Effector memory CD8-positive, alpha-beta T cell (primary cell): Measurements from ENCODE around the gene TMOD3.

Experiments used
- ATAC-seq: fragments of 150-1000 bp; cut with Tn5 transposase; replicated peaks from 2 replicates; pipeline ENCODE4 v1.10.0; 2021; ENCODE audit warnings: mild to moderate bottlenecking, moderate library complexity
- DNase-seq, 3 experiments: peaks; one replicate each; pipeline ENCODE4 v3.0.0; 2021
- H3K27ac Mint-ChIP-seq, 2 donors: one replicate each; pipeline ENCODE4 v1.8.0; 2022; ENCODE audit warnings: mild to moderate bottlenecking in 2 of 2, mixed read lengths in 2 of 2, moderate library complexity in 2 of 2
- H3K27me3 Mint-ChIP-seq, 2 donors: one replicate each; pipeline ENCODE4 v1.8.0; 2022; ENCODE audit warnings: mixed read lengths in 2 of 2
- H3K36me3 Mint-ChIP-seq: one replicate; pipeline ENCODE4 v1.8.0; 2022; ENCODE audit warnings: mild to moderate bottlenecking, moderate library complexity, mixed read lengths; ENCODE audit not compliant: insufficient read depth
- H3K4me1 Mint-ChIP-seq, 2 donors: one replicate each; pipeline ENCODE4 v1.8.0; 2022; ENCODE audit warnings: low read depth in 2 of 2, mixed read lengths in 2 of 2
- H3K4me3 Mint-ChIP-seq, 2 donors: one replicate each; pipeline ENCODE4 v1.8.0; 2022; ENCODE audit warnings: mild to moderate bottlenecking in 2 of 2, mixed read lengths in 2 of 2, moderate library complexity in 2 of 2
- H3K9me3 Mint-ChIP-seq, 2 donors: one replicate each; pipeline ENCODE4 v1.8.0; 2022; ENCODE audit warnings: mixed read lengths in 2 of 2

TMOD3 gene

GRCh38 chr15:51840692-51841091 lies 11.2 kb downstream of the TMOD3 start:
- Mint-ChIP-seq H3K9me3 (no peaks in the 10 kb centered on the region), H3K4me1 (peaks cover 51 to 86% of the 10 kb centered on the region in 2 donors), H3K27me3 (no peaks in the 10 kb centered on the region), H3K36me3 (peaks cover 4% of the 10 kb centered on the region), H3K27ac (no peak overlapping the region), H3K4me3 (peak overlapping the region in 1 of 2 donors; percentile 5)
- DNase-seq (no peak), ATAC-seq (no peak)

DNA sequence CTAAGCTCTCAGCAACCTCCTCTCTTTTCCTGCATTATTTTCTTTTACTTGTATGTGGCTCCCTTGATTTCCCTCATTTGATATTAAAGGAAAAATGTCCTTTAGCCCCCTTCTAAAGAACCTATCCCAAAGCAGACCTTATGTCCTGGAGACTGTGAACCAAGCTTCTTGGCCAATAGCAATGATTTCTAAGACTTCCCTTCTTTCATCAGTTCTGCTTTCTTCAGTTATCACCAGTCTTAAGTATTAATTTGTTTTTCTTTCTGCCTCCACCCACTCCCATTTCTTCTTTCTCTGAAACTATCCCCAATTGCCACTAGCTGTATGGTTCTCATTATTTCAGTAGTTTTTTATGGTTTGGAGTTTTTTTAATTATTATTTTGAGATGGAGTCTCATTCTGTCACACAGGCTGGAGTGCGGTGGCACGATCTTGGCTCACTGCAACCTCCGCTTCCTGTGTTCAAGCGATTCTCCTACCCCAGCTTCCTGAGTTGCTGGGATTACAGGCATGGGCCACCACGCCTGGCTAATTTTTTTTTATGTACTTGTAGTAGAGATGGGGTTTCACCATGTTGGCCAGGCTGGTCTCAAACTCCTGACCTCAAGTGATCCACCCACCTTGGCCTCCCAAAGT lies 12.1 kb downstream of the TMOD3 start:
- Mint-ChIP-seq H3K4me3 (peak overlapping the region in 1 of 2 donors; percentile 44), H3K36me3 (peaks cover 3% of the 10 kb centered on the region), H3K27me3 (no peaks in the 10 kb centered on the region), H3K4me1 (peaks cover 45 to 87% of the 10 kb centered on the region in 2 donors), H3K27ac (peak overlapping the region in 1 of 2 donors; percentile 73), H3K9me3 (no peaks in the 10 kb centered on the region)
- no peak for ATAC-seq
- no peak for DNase-seq

DNA sequence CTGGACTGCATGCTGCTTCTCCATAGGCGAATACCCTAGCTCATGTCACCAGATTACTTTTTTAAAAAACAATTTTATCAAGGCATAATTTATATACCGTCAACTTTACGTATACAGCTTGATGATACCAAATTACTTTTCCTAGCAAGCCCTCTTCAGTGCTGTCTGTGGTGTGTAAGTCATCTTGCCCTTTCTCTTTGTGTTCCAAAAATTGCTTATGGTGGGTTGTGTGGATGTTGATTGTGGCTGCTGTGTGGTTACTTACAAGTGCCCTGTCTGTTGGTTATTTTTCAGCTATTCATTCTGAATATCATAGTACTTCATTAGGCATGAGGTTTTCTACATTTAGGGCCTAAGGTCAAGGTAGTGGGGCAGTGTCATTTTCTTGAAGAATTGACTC lies 12.8 kb downstream of the TMOD3 start:
- ATAC-seq = no peak
- no peaks in the 10 kb centered on the region for H3K9me3 Mint-ChIP-seq
- H3K36me3 Mint-ChIP-seq = peaks cover 3% of the 10 kb centered on the region
- H3K4me3 Mint-ChIP-seq = peak overlapping the region in 1 of 2 donors; percentile 14
- no peak for DNase-seq
- peak overlapping the region; percentile 56 to 73 for H3K27ac Mint-ChIP-seq
- no peaks in the 10 kb centered on the region for H3K27me3 Mint-ChIP-seq
- H3K4me1 Mint-ChIP-seq = peaks cover 40 to 87% of the 10 kb centered on the region in 2 donors

DNA sequence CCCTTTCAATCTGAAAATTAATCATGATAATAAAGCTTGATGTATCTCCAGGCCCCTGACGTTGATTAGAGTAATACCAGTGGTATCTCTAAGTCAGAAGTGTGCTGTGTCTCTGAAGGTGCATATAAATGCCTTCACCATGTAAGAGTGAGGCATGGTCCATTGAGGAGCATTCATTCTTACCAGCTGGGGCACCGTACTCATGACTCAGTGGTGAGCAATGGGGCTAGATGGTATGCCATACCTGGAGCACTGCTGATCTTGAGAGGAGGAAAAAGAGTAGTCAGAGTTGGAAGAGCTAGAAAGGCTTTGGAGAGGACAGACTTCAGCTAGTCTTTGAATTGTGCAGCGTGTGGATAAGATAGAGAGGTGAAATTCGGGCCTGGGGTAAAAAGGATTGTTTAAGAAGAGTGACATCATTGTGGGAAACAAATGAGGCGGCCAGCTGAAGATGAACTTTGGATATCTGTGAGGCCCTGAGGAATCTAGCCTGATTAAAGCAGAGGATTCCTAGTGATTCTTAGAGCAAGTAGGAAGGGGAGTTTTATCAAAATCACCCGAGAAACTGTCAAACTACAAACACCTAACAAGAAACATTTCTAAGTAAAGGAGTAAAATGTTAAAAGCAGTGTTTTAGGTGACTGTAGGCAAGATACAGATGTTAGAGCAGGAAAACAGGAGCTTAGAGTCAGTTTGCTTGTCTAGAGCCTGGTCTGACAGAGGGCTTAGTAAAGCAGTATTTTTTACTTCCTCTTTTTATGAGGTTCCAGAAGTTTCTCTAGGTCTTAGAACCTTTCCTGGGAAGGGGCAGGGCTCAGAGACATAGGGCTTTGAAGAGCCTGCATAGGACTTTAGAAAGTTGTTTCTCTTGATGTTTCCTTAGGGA lies 13.6 kb downstream of the TMOD3 start:
- no peak for ATAC-seq
- peak overlapping the region in 1 of 2 donors; percentile 25 for H3K4me3 Mint-ChIP-seq

DNA sequence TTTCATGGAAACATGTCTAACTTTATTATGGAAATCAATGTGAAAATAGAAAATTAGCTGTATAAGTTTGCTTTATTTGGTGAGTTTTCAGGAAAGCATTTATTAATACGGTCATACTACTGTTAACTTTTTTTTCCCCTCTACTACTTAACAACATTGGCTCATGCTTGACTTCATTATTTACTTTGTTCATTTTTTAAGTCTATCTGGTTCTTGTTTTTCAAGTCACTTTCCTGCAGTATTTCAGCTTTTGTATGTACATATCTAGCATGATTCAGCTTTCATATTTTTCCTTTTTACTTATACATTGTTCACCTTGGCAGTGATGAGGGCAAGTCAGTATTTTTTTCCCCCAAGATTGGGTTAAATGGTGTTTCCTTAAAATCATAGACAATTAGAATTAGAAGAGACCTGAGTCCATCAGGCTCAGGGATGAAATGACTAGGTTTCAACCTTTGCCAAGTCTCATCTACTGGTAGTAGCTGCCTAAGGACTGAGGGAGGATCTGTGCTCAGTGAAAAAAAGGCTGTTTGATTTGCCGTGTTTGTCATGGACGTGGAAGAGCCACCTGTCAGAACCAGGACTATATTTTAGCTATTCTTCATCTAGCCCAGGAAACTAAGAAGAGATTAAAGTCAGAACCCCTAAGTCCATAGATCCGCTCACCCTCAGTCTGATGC lies 15.4 kb downstream of the TMOD3 start:
- Mint-ChIP-seq H3K27me3 (no peaks in the 10 kb centered on the region), H3K4me3 (no peak overlapping the region), H3K27ac (peak overlapping the region in 1 of 2 donors; percentile 7), H3K4me1 (peaks cover 36 to 82% of the 10 kb centered on the region in 2 donors), H3K36me3 (peaks cover 3% of the 10 kb centered on the region), H3K9me3 (no peaks in the 10 kb centered on the region)
- no peak for DNase-seq
- no peak for ATAC-seq

More for the DNA sequence above, 13.6 kb downstream of the TMOD3 start:
- Mint-ChIP-seq H3K27me3 (no peaks in the 10 kb centered on the region), H3K36me3 (peaks cover 3% of the 10 kb centered on the region), H3K27ac (peak overlapping the region; percentile 16 to 56), H3K9me3 (no peaks in the 10 kb centered on the region), H3K4me1 (peaks cover 32 to 84% of the 10 kb centered on the region in 2 donors)
- DNase-seq = no peak

- peak overlapping the region in 1 of 2 donors; percentile 38 for H3K27ac Mint-ChIP-seq
- ATAC-seq (no peak), DNase-seq (no peak)
- no peaks in the 10 kb centered on the region for H3K27me3 Mint-ChIP-seq
- H3K9me3 Mint-ChIP-seq = no peaks in the 10 kb centered on the region
- H3K36me3 Mint-ChIP-seq = peaks cover 3% of the 10 kb centered on the region
- peaks cover 37 to 81% of the 10 kb centered on the region in 2 donors for H3K4me1 Mint-ChIP-seq
- H3K4me3 Mint-ChIP-seq = peak overlapping the region in 1 of 2 donors; percentile 18
Observed at GRCh38 chr15:51846066-51846462, 16.6 kb downstream of the TMOD3 start.

DNA sequence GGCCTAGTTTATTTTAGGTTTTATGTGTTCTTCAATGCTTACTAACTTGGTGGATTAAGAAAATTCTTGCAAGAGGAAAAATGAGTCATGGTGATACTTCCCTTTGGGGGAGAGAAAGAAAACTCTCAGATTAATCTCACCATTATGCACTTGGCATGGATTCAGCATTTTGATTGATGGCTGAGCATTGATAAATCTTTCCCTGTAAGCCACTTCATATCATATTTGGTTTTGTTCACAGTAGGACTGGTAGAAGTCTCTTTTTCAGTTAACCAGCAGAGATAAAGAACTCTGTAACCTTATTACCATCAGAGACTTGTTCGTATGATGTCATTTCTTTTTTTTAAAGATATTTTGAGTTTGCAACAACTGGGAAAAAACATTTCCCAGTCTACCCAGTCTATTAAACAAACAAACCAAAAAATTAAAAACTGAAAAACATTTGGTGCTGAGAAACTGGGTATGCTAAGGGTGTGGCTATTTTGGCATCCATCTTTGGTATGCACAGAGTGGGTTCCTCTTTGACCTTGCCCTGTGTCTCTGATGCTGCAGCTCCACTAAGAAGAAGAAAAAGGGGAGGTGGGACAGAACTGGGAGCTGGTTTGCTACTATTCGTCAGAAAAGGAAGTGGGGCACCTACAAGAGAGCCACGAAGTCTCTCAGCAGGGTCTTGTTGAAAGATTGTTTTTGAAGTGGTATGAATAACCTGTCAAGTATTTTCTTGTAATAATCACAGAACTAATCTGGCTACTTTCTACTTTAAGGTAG lies 17.2 kb downstream of the TMOD3 start:
- DNase-seq (no peak), ATAC-seq (peak; percentile 12)
- Mint-ChIP-seq H3K4me1 (peaks cover 34 to 81% of the 10 kb centered on the region in 2 donors), H3K36me3 (peaks cover 3% of the 10 kb centered on the region), H3K27me3 (no peaks in the 10 kb centered on the region), H3K4me3 (peak overlapping the region in 1 of 2 donors; percentile 18), H3K9me3 (no peaks in the 10 kb centered on the region), H3K27ac (peak overlapping the region in 1 of 2 donors; percentile 38)

- Mint-ChIP-seq H3K9me3 (no peaks in the 10 kb centered on the region), H3K4me1 (peaks cover 31 to 85% of the 10 kb centered on the region in 2 donors), H3K36me3 (peaks cover 3% of the 10 kb centered on the region), H3K27ac (peak overlapping the region; percentile 15 to 39), H3K27me3 (no peaks in the 10 kb centered on the region), H3K4me3 (no peak overlapping the region)
- DNase-seq (no peak), ATAC-seq (no peak)
Observed at GRCh38 chr15:51848811-51849210, 19.4 kb downstream of the TMOD3 start.

DNA sequence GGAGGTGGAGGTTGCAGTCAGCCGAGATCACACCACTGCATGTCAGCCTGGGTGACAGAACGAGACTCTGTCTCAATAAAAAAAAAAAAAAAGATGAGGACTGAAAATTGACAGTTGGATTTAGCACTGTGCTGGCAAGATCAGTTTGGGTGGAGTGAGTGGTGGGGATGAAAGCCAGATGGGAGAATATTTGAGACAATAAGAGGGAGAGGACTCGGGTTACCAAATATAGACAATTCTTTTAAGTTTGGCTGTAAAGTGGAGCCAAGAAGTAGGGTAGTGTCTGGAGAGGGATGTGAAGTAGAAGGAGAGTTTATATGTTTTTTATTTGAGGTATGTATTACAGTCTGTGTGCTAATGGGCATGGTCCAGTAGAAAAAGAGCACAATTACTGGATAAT lies 20.4 kb downstream of the TMOD3 start:
- Mint-ChIP-seq H3K27ac (peak overlapping the region in 1 of 2 donors; percentile 39), H3K36me3 (peaks cover 1% of the 10 kb centered on the region), H3K27me3 (no peaks in the 10 kb centered on the region), H3K9me3 (no peaks in the 10 kb centered on the region), H3K4me3 (no peak overlapping the region), H3K4me1 (peaks cover 29 to 88% of the 10 kb centered on the region in 2 donors)
- ATAC-seq (no peak), DNase-seq (no peak)

DNA sequence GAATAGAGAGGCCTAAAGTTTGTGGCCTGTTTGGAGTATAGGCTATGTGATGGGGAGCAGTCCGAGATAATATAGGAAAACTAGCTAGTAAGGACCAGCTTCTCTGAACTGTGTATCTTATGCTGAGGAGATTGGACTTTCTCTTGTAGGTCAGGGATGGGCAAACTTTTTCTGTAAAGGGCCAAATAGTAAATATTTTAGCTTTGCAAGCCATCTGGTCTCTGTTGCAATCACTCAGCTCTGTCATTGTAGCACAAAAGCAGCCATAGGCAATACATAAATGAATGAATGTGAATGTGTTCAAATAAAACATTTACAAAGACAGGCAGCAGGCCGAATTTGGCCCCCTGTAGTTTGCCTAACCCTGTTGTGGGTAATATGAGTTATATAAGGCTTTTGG lies 24.5 kb downstream of the TMOD3 start:
- ATAC-seq (no peak), DNase-seq (no peak)
- H3K27me3 Mint-ChIP-seq = no peaks in the 10 kb centered on the region
- H3K9me3 Mint-ChIP-seq = no peaks in the 10 kb centered on the region
- H3K4me1 Mint-ChIP-seq = peaks cover 36 to 76% of the 10 kb centered on the region in 2 donors
- H3K27ac Mint-ChIP-seq = no peak overlapping the region
- no peak overlapping the region for H3K4me3 Mint-ChIP-seq
- H3K36me3 Mint-ChIP-seq = no peaks in the 10 kb centered on the region

DNA sequence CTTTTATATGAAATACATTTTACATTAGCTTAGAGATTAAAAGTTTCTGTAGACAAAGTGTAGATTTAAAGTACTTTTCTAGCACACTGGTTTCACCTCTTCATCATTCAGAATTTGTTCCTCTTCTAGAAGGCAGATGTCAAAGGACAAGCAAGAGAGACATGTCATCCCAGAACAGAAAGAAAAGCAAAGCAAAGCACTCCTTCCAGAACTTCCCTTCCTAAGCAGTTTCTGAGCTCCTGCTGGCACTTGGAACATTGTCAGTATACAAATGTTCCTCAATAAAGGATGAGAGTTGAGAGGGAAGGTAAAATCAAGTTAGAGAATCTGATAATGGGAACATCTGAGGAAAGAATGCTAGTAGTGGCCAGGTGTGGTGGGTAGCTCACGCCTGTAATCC lies 26.2 kb downstream of the TMOD3 start:
- Mint-ChIP-seq H3K36me3 (no peaks in the 10 kb centered on the region), H3K27ac (peak overlapping the region in 1 of 2 donors; percentile 16), H3K4me3 (no peak overlapping the region), H3K9me3 (no peaks in the 10 kb centered on the region), H3K4me1 (peaks cover 34 to 72% of the 10 kb centered on the region in 2 donors), H3K27me3 (no peaks in the 10 kb centered on the region)
- ATAC-seq = no peak
- no peak for DNase-seq

DNA sequence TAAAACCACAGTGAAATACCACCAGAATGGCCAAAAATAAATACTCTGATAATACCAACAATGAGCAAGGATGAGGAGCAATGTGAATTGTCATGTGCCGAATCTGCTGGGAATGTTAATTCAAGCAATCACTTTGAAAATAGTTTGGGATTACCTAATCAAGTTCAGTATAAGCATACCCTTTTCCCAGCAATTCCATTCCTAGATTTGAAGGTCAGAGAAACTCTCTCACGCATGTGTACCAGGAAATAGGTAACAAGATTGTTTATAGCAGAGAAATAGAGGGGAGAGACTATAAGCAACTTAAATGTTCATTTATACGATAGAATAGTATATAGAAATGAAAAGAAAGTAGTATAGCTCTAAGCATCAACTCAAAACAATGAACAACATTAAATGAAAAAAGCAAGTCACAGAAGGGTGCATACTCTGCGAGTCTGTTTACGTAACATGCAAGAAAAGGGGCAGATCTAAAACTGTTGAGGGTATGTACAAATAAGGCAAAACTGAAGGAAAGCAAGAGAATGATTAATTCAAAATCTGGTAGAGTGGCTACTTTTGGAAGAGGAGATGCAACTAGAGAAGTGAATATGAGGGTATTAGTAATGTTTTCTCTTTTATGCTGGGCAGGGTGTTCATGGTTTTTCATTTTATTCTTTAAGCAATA lies 27.4 kb downstream of the TMOD3 start:
- peaks cover 36 to 71% of the 10 kb centered on the region in 2 donors for H3K4me1 Mint-ChIP-seq
- no peaks in the 10 kb centered on the region for H3K36me3 Mint-ChIP-seq
- DNase-seq = no peak
- H3K4me3 Mint-ChIP-seq = no peak overlapping the region
- no peaks in the 10 kb centered on the region for H3K27me3 Mint-ChIP-seq
- peak overlapping the region in 1 of 2 donors; percentile 19 for H3K27ac Mint-ChIP-seq
- ATAC-seq = no peak
- no peaks in the 10 kb centered on the region for H3K9me3 Mint-ChIP-seq
